K562 (cell line): ENCODE data around the gene TPX2. TPM values are rescaled to one million over a fixed set of nuclear protein-coding genes. Genes with fewer than 3 reads are reported as not detected.

Experiments used
- ATAC-seq: fragments of 200-7000 bp; cut with Tn5 transposase; 3 replicates; pipeline ENCODE4 v1.9.1; 2020; ENCODE audit warnings: moderate library complexity
- BruUV-seq: library from RNA; stranded (reverse); fragments of 400-500 nt; replicated peaks from 2 replicates; lab custom pipeline; 2021; lab: Mats Ljungman, UMichigan
- CTCF ChIA-PET: fragments of 300-600 bp; formaldehyde crosslinking; extraction: SDS; loops from one replicate; lab custom pipeline; 2021; ENCODE audit warnings: low intra/inter-chr PET ratio; lab: Yijun Ruan, JAX
- POLR2A ChIA-PET: fragments of 300-600, 350-650 bp; sonication (Branson Sonifier 250); formaldehyde crosslinking; extraction: SDS; loops from one replicate; lab custom pipeline; 2021; ENCODE audit warnings: antibody characterized with exemption, inconsistent platforms; lab: Yijun Ruan, JAX
- DNase-seq, 4 experiments: peaks; one replicate each; pipeline versions ENCODE4 v3.0.0 to v3.0.0-alpha.2; 2011 to 2018; ENCODE audit warnings: low spot score in 3 of 4, mixed read lengths in 3 of 4; ENCODE audit errors: extremely low read depth in 1 of 4
- FAIRE-seq: peaks from 2 replicates; lab custom pipeline; 2011; peaks lifted over from hg19 to GRCh38; lab: Jason Lieb, UNC
- H2AFZ ChIP-seq: 2 replicates; pipeline ENCODE4 v1.6.0; 2011; ENCODE audit warnings: low read depth, low read length, control low read depth, inconsistent platforms
- H3K27ac ChIP-seq: fragments of 200-600 bp; 3 replicates; pipeline ENCODE4 v1.8.0; 2011; ENCODE audit warnings: low read depth, mild to moderate bottlenecking, control low read depth, inconsistent platforms, low read length, moderate library complexity, mixed read lengths; ENCODE audit errors: extremely low read depth
- H3K27me3 ChIP-seq, 2 experiments: fragments of 300-600 bp in 1 of 2; 2 replicates in 1 of 2; 3 replicates in 1 of 2; pipeline versions ENCODE4 v1.6.0 to v1.8.0; 2011; ENCODE audit warnings: inconsistent platforms in 2 of 2, low read length in 2 of 2, mild to moderate bottlenecking in 1 of 2, mixed read lengths in 1 of 2, moderate library complexity in 1 of 2; ENCODE audit not compliant: control insufficient read depth in 2 of 2, insufficient read depth in 2 of 2
- H3K36me3 ChIP-seq: fragments of 300-600 bp; 3 replicates; pipeline ENCODE4 v1.8.0; 2011; ENCODE audit warnings: mild to moderate bottlenecking, low read length, inconsistent platforms; ENCODE audit not compliant: control insufficient read depth, insufficient read depth
- H3K4me1 ChIP-seq, 2 experiments: fragments of 200-600 bp in 1 of 2; replicated peaks in 1 of 2; 2 replicates in 1 of 2; 3 replicates in 1 of 2; pipeline versions ENCODE4 v1.5.1 to v1.8.0; 2011; ENCODE audit warnings: inconsistent platforms in 2 of 2, low read length in 2 of 2, mild to moderate bottlenecking in 1 of 2, mixed read lengths in 1 of 2, moderate library complexity in 1 of 2; ENCODE audit not compliant: control insufficient read depth in 2 of 2, insufficient read depth in 2 of 2
- H3K4me2 ChIP-seq: 2 replicates; pipeline ENCODE4 v1.6.1; 2011; ENCODE audit warnings: low read length, control low read depth, inconsistent platforms, mixed read lengths; ENCODE audit not compliant: insufficient read depth
- H3K4me3 ChIP-seq: fragments of 200-600 bp; sonication (generic), shearing (Covaris generic); 2 replicates; pipeline ENCODE4 v1.5.1; 2016; ENCODE audit warnings: control low read depth, inconsistent platforms
- H3K79me2 ChIP-seq: fragments of 200-600 bp; 3 replicates; pipeline ENCODE4 v1.8.0; 2011; ENCODE audit warnings: low read length, inconsistent platforms; ENCODE audit not compliant: control insufficient read depth, insufficient read depth
- H3K9ac ChIP-seq, 2 experiments: 2 replicates each; pipeline versions ENCODE4 v1.6.0 to v1.6.1; 2011; ENCODE audit warnings: low read depth in 2 of 2, low read length in 2 of 2, control low read depth in 1 of 2, inconsistent platforms in 1 of 2, mild to moderate bottlenecking in 1 of 2, mixed read lengths in 1 of 2; ENCODE audit not compliant: insufficient read depth in 1 of 2
- H3K9me1 ChIP-seq: one replicate; pipeline ENCODE4 v1.6.0; 2011; ENCODE audit warnings: inconsistent platforms, mild to moderate bottlenecking, low read length, moderate library complexity; ENCODE audit not compliant: control insufficient read depth, insufficient read depth
- H3K9me3 ChIP-seq: replicated peaks from 2 replicates; pipeline ENCODE4 v1.5.1; 2011; ENCODE audit warnings: low read depth, low read length, inconsistent platforms; ENCODE audit not compliant: control insufficient read depth, insufficient read depth
- H4K20me1 ChIP-seq: replicated peaks from 2 replicates; pipeline ENCODE4 v1.6.1; 2011; ENCODE audit warnings: low read length, inconsistent platforms, mixed read lengths; ENCODE audit not compliant: control insufficient read depth, insufficient read depth
- ATF1 ChIP-seq, 2 experiments: fragments of 450-650 bp in 1 of 2; IDR thresholded peaks; 2 replicates each; pipeline ENCODE4 v1.6.1; 2016; ENCODE audit warnings: missing compliant biosample characterization in 1 of 2, missing genetic modification characterization in 1 of 2
- CREB5 ChIP-seq: fragments of 250-450 bp; sonication (Bioruptor Pico); IDR thresholded peaks from 2 replicates; pipeline ENCODE4 v1.5.0; 2020; ENCODE audit warnings: mild to moderate bottlenecking
- CTCFL ChIP-seq: IDR thresholded peaks from 2 replicates; pipeline ENCODE4 v1.6.1; 2011; ENCODE audit warnings: borderline replicate concordance, low read depth, mild to moderate bottlenecking, moderate library complexity, low read length; ENCODE audit not compliant: insufficient read depth, poor library complexity, severe bottlenecking
- FOXK1 ChIP-seq: sonication (generic); formaldehyde crosslinking; IDR thresholded peaks from 2 replicates; pipeline ENCODE4 v1.8.0; 2022; ENCODE audit warnings: missing genetic modification reagents, mild to moderate bottlenecking, borderline replicate concordance
- FOXP1 ChIP-seq: sonication (generic); formaldehyde crosslinking; IDR thresholded peaks from 2 replicates; pipeline ENCODE4 v1.8.0; 2022; ENCODE audit warnings: mild to moderate bottlenecking, missing genetic modification reagents
- GTF2F1 ChIP-seq: IDR thresholded peaks from 2 replicates; pipeline ENCODE4 v1.6.1; 2011; ENCODE audit warnings: low read depth, low read length, improper control_type of control experiment
- KDM4B ChIP-seq, 2 experiments: fragments of 450-650 bp in 1 of 2; sonication (generic) in 1 of 2; IDR thresholded peaks; 2 replicates each; pipeline ENCODE4 v1.6.1; 2016 to 2017; ENCODE audit warnings: borderline replicate concordance in 2 of 2, antibody characterized with exemption in 1 of 2, low read depth in 1 of 2, mild to moderate bottlenecking in 1 of 2
- LEF1 ChIP-seq: fragments of 450-650 bp; IDR thresholded peaks from 2 replicates; pipeline ENCODE4 v1.6.1; 2016; ENCODE audit warnings: mild to moderate bottlenecking
- NFIC ChIP-seq: fragments of 450-650 bp; IDR thresholded peaks from 2 replicates; pipeline ENCODE4 v1.6.1; 2017; ENCODE audit warnings: mild to moderate bottlenecking, inconsistent platforms
- POLR2B ChIP-seq: fragments of 450-650 bp; IDR thresholded peaks from 2 replicates; pipeline ENCODE4 v1.6.1; 2018; ENCODE audit warnings: low read depth; ENCODE audit not compliant: partially characterized antibody
- PREB ChIP-seq: sonication (generic); formaldehyde crosslinking; IDR thresholded peaks from 2 replicates; pipeline ENCODE4 v1.8.1; 2023; ENCODE audit warnings: mild to moderate bottlenecking, missing genetic modification reagents
- PTTG1 ChIP-seq: fragments of 450-650 bp; IDR thresholded peaks from 2 replicates; pipeline ENCODE4 v1.6.1; 2016; ENCODE audit warnings: low read depth, mild to moderate bottlenecking, missing genetic modification characterization, missing compliant biosample characterization
- SREBF1 ChIP-seq: fragments of 150-350 bp; IDR thresholded peaks from 2 replicates; pipeline ENCODE4 v1.6.1; 2014; ENCODE audit warnings: antibody characterized with exemption, low read depth, low read length, borderline replicate concordance
- ZNF347 ChIP-seq: fragments of 450-650 bp; formaldehyde crosslinking; IDR thresholded peaks from 2 replicates; pipeline ENCODE4 v1.4.0; 2020; ENCODE audit warnings: low read depth, mild to moderate bottlenecking, moderate library complexity
- WGBS: fragments of 100-300 bp; shearing (Covaris generic); methylation state at CpG from one replicate; pipeline ENCODE4 v1.1.6; 2016; ENCODE audit warnings: low coverage, mixed read lengths; ENCODE audit not compliant: insufficient coverage; ENCODE audit errors: missing lambda C conversion rate; 5-methylcytosine and 5-hydroxymethylcytosine counted together
- in situ Hi-C: fragments of 300-500 bp; cut with MboI; formaldehyde crosslinking; loops from 4 replicates; pipeline ENCODE4 v1.15.0; 2018; ENCODE audit warnings: inconsistent platforms, mixed read lengths
- intact Hi-C: fragments of 100-400 bp; cut with micrococcal nuclease; formaldehyde crosslinking; loops from 2 replicates; pipeline ENCODE4 v1.14.2; 2022
- polyA plus RNA-seq, 8 experiments: library from polyadenylated mRNA; depleted of rRNA in 4 of 8; stranded (reverse) in 5 of 8; unstranded in 3 of 8; fragments of >200 nt; fragmentation: Nextera tagmentation in 2 of 8; fragmentation: Illumina TruSeq in 1 of 8; extraction: Ambion mirVana in 2 of 8; extraction: Trizol in 1 of 8; gene quantifications; 2 replicates each; pipeline versions ENCODE4 v1.2.1 to v1.2.3, GENCODE V29; 2011 to 2014; ENCODE audit warnings: inconsistent platforms in 1 of 8, missing spikeins in 1 of 8
- total RNA-seq, 7 experiments: library from RNA; depleted of rRNA in 6 of 7; stranded (reverse); fragments of >200 nt in 6 of 7; fragmentation: Illumina TruSeq in 2 of 7; extraction: Trizol in 2 of 7; gene quantifications; 2 replicates each; pipeline versions ENCODE4 v1.2.1 to v1.2.3, GENCODE V29; 2011 to 2021; ENCODE audit warnings: low replicate concordance in 1 of 7

TPX2 gene
- total and polyA plus RNA-seq, 9 of the 15 experiments (the other 6 are each of a cell fraction or from before 2014, with no cell fraction given), result 48.0 to 241 (median 133) TPM

- Histone ChIP-seq H3K9me1 (no peaks in the 10 kb centered on the region), H3K4me2 (peak overlapping the region; percentile 95), H3K4me3 (peak overlapping the region; percentile 88), H3K79me2 (peaks cover 49% of the 10 kb centered on the region), H3K27ac (peak overlapping the region; percentile 92), H2AFZ (peak overlapping the region; percentile 89), H4K20me1 (peaks cover 10% of the 10 kb centered on the region), H3K27me3 (no peaks in the 10 kb centered on the region), H3K9me3 (no peaks in the 10 kb centered on the region), H3K36me3 (peaks cover 35% of the 10 kb centered on the region), H3K9ac (peak overlapping the region; percentile 92 to 94), H3K4me1 (peaks cover 5 to 26% of the 10 kb centered on the region in 2 experiments; a peak in 3 of 5 replicates)
- FAIRE-seq, result peak; percentile 81
- BruUV-seq, result no TSS peak
- peak; percentile 94 for ATAC-seq
- WGBS, result under 1% methylated on average over 71 of the region's 77 CpGs
- intact Hi-C loops, result loop anchor here (1.0 to 2.0 kb wide), 5 partner anchors 49 to 163 kb away; no protein-coding TSS in a partner anchor
- DNase-seq, result peak; percentile 99 to 100 (median 100)
- in situ Hi-C loops, result loop anchor here (10.0 kb wide), 1 partner anchor 59 kb away; no protein-coding TSS in a partner anchor
- ChIA-PET POLR2A (interaction anchor here (0.5 to 2.0 kb wide), 16 partner anchors 15 to 196 kb away, joined by 3 to 30 read pairs (median 4); partner anchors contain the start of genes ID1 and TPX2), CTCF (interaction anchor here (0.6 to 3.0 kb wide), 10 partner anchors 35 to 166 kb away, joined by 3 to 66 read pairs (median 4); no protein-coding TSS in a partner anchor)
- TF ChIP-seq POLR2B (no peak), CREB5 (no peak), FOXK1 (CRISPR knock-in tag) (no peak), NFIC (no peak), LEF1 (peak; percentile 23; the same call in 1 of the 2 replicates), PREB (CRISPR knock-in tag) (0 out of 2 replicates have a peak, but pooled peaks have one; percentile 45), GTF2F1 (no peak), CTCFL (peak; percentile 66), ZNF347 (CRISPR knock-in tag) (no peak), SREBF1 (no peak), FOXP1 (CRISPR knock-in tag) (0 out of 2 replicates have a peak, but pooled peaks have one; percentile 22), ATF1 (CRISPR knock-in tag; IDR thresholded peaks at IDR 0.05) (no peak), ATF1 (tag; IDR thresholded peaks at IDR 0.05) (peak; percentile 89), KDM4B (IDR thresholded peaks at IDR 0.05; ENCODE audit: borderline replicate concordance in 2 of 2, low read depth in 1 of 2) (peak in 1 of 2 experiments; percentile 79; a peak in 1 of 4 replicates), PTTG1 (no peak)
Observed at GRCh38 chr20:31723319-31724078, 15.6 kb upstream of the TPX2 start.
